ENCODE data around the gene BTBD1.

- TF ChIP-seq EZH2 (IDR thresholded peaks at IDR 0.05; ENCODE audit: borderline replicate concordance, low read depth, low read length, severe bottlenecking): no peak
- peak; percentile 69 for TF ChIP-seq CTCF (IDR thresholded peaks at IDR 0.05; ENCODE audit: borderline replicate concordance, extremely low read depth, low read length, poor library complexity, severe bottlenecking)
Measured at GRCh38 chr15:83011271-83012075, 55.6 kb downstream of the BTBD1 start, which contains the start of gene C15orf40.
